Astrocyte of the spinal cord (primary cell): ENCODE measurements around the gene PPP1R12B.
"Not testable (repeated sequence)": the region's sequence is repeated elsewhere in the genome, so short reads cannot be mapped to it uniquely, and the experiment has no call there.

ENCODE experiments used
- DNase-seq: peaks from one replicate; pipeline ENCODE4 v3.0.0; 2011; ENCODE audit warnings: low read depth, low spot score
- H3K4me3 ChIP-seq: 2 replicates; pipeline ENCODE4 v1.5.1; 2011; ENCODE audit warnings: low read depth, mild to moderate bottlenecking, low read length, moderate library complexity
- in situ Hi-C: cut with HindIII; loops from 2 replicates; pipeline ENCODE4 v1.10.0; 2017; ENCODE audit warnings: low sequenced_read_pairs
- TF ChIP-seq, protein P1 (sequence below): IDR thresholded peaks from 2 replicates; pipeline ENCODE4 v1.5.1; 2012; ENCODE audit warnings: low read depth, mild to moderate bottlenecking, low read length, inconsistent platforms

Gene PPP1R12B

GRCh38 chr1:202343652-202344349 is 4.7 kb upstream of the PPP1R12B start:
- H3K4me3 ChIP-seq, result no peak overlapping the region
- DNase-seq, result peak; percentile 48
- in situ Hi-C loops, result no loop called here
- TF ChIP-seq, protein P1, sequence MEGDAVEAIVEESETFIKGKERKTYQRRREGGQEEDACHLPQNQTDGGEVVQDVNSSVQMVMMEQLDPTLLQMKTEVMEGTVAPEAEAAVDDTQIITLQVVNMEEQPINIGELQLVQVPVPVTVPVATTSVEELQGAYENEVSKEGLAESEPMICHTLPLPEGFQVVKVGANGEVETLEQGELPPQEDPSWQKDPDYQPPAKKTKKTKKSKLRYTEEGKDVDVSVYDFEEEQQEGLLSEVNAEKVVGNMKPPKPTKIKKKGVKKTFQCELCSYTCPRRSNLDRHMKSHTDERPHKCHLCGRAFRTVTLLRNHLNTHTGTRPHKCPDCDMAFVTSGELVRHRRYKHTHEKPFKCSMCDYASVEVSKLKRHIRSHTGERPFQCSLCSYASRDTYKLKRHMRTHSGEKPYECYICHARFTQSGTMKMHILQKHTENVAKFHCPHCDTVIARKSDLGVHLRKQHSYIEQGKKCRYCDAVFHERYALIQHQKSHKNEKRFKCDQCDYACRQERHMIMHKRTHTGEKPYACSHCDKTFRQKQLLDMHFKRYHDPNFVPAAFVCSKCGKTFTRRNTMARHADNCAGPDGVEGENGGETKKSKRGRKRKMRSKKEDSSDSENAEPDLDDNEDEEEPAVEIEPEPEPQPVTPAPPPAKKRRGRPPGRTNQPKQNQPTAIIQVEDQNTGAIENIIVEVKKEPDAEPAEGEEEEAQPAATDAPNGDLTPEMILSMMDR, result peak; percentile 72

DNA sequence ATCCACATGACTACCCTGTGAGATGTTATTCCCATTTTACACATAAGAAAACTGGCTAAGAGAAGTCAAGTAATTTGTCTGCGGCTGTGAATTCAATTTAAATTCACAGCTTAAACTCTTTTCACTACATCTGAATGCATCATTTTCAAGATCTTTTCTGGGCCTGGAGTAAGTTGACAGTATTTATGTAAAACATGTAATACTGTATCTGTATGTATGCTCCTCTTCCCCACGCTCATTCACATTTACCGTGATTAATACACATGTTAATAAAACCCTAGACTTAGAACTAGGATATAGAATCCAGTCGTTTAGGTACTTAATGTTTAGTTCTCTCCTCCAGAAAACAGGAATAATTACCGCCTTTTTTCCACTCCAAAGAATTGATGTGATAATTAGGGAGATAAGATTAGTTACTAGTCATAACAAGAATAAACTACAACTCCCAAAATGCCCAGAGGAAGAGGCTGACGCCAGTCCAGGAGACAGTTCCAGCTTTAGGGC is 442 bp upstream of the PPP1R12B start:
- in situ Hi-C loops, result no loop called here
- no peak for DNase-seq
- H3K4me3 ChIP-seq, result no peak overlapping the region
- TF ChIP-seq, protein P1, result no peak

DNA sequence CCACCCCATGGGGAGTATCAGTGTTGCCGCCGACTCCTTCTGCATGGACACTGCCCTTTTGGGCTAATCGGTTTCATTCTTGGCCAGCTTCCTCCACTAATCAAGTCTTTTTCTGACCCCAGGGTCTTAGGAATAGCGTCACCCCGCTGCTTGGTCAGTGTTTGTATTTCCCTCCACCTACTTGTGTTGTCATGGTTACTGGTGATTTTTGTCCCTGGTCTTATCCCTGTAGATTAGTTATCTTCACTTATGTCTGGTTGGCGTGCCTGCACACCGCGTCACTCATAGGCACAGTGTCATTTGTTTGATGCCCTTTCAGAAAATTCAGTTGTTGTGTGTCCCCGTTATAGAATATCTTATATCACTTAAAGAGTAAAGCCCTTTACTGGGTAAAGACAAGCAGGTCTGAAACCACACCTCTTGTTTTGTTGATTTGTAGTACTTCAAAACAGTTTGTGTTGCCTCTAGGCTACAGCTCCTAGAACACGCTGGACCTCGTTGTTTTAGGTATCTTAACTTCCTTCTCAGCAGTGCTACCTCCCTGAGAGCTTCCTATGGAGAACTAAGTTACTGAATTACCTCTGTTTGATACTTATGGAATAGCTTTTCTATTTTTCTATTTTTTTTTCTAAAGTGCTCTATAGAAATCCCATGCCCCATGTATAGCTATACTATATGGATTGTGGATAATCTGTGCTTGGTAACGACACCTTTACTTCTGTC is 868 bp downstream of the PPP1R12B start:
- H3K4me3 ChIP-seq, result peak overlapping the region; percentile 97
- in situ Hi-C loops, result no loop called here
- DNase-seq, result peak; percentile 70
- TF ChIP-seq, protein P1, result no peak

GRCh38 chr1:202351725-202352124 is 3.2 kb downstream of the PPP1R12B start:
- in situ Hi-C loops, result no loop called here
- no peak overlapping the region for H3K4me3 ChIP-seq
- TF ChIP-seq, protein P1, result no peak
- DNase-seq, result no peak

DNA sequence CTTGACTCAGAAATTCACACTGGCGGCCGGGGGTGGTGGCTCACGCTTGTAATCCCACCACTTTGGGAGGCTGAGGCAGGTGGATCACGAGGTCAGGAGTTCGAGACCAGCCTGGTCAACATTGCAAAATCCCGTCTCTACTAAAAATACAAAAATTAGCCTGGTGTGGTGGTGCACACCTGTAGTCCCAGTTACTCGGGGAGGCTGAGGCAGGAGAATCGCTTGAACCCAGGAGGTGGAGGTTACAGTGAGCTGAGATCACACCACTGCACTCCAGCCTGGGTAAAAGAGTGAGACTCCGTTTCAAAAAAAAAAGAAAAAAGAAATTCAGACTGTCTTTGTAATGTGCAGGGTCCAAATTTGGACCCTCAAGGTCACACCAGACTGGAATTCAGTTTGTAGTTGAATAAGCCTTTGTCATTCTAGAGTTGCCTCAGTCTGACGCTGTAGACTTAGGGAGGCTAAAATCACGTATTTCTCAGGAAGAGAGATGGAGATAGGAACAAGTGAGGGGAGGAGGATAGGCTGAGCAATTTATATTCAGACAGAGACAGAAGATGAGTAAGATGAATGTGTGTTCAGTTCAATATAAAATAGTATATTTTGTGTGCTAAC is 4.2 kb downstream of the PPP1R12B start:
- H3K4me3 ChIP-seq, DNase-seq, in situ Hi-C loops: not testable (repeated sequence)

GRCh38 chr1:202355944-202356553 is 7.5 kb downstream of the PPP1R12B start:
- in situ Hi-C loops, result no loop called here
- TF ChIP-seq, protein P1, result no peak

More at GRCh38 chr1:202355944-202356553, 7.5 kb downstream of the PPP1R12B start:
- DNase-seq, result no peak
- H3K4me3 ChIP-seq, result no peak overlapping the region
